PC-9 (cell line): ENCODE data around the gene RAPSN. TPM values are rescaled to one million over a fixed set of nuclear protein-coding genes. Genes with fewer than 3 reads are reported as not detected.
A peak's percentile ranks its signal among the peaks of the same experiment; 100 is the strongest.

Experiments used
- BruUV-seq: library from RNA; stranded (reverse); fragments of 400-500 nt; replicated peaks from 2 replicates; lab custom pipeline; 2021; lab: Mats Ljungman, UMichigan
- CTCF ChIA-PET: fragments of 300-600 bp; sonication (Branson Sonifier 250); formaldehyde crosslinking; loops from one replicate; lab custom pipeline; 2022; ENCODE audit warnings: antibody characterized with exemption; lab: Charles Lee
- POLR2A ChIA-PET: fragments of 300-600 bp; sonication (Branson Sonifier 250); formaldehyde crosslinking; loops from one replicate; lab custom pipeline; 2022; ENCODE audit warnings: antibody characterized with exemption; ENCODE audit not compliant: unreplicated experiment; lab: Charles Lee
- DNase-seq, 2 experiments: peaks; one replicate each; pipeline versions ENCODE4 v3.0.0 to v3.0.0-alpha.2; 2015 to 2022; ENCODE audit warnings: mixed read lengths in 1 of 2
- H2AFZ ChIP-seq: fragments of 200-600 bp; sonication (generic); 2 replicates; pipeline ENCODE4 v1.8.1; 2017; ENCODE audit warnings: antibody characterized with exemption
- H3F3A ChIP-seq: fragments of 200-600 bp; sonication (generic); 2 replicates; pipeline ENCODE4 v1.8.1; 2017; ENCODE audit warnings: antibody characterized with exemption, mild to moderate bottlenecking, low read depth; ENCODE audit not compliant: insufficient read depth
- H3K27ac ChIP-seq: fragments of 200-600 bp; sonication (generic); 2 replicates; pipeline ENCODE4 v1.6.1; 2016; ENCODE audit warnings: mixed run types
- H3K27me3 ChIP-seq: fragments of 200-600 bp; sonication (generic); 2 replicates; pipeline ENCODE4 v1.6.1; 2016; ENCODE audit warnings: low read depth, mixed run types; ENCODE audit not compliant: insufficient read depth
- H3K36me3 ChIP-seq: fragments of 200-600 bp; sonication (generic); 2 replicates; pipeline ENCODE4 v1.6.1; 2016; ENCODE audit warnings: low read depth, mixed run types
- H3K4me1 ChIP-seq: fragments of 200-600 bp; sonication (generic); replicated peaks from 2 replicates; pipeline ENCODE4 v1.6.1; 2016; ENCODE audit warnings: mixed run types; ENCODE audit not compliant: insufficient read depth
- H3K4me2 ChIP-seq: fragments of 200-600 bp; sonication (generic); 2 replicates; pipeline ENCODE4 v1.6.1; 2017; ENCODE audit warnings: mixed run types
- H3K4me3 ChIP-seq: fragments of 200-600 bp; sonication (generic); 2 replicates; pipeline ENCODE4 v1.6.1; 2016; ENCODE audit warnings: mixed run types
- H3K79me2 ChIP-seq: fragments of 200-600 bp; sonication (generic); 2 replicates; pipeline ENCODE4 v1.6.1; 2017; ENCODE audit warnings: low read depth, mixed run types
- H3K9me2 ChIP-seq: fragments of 200-600 bp; sonication (generic); 2 replicates; pipeline ENCODE4 v1.8.1; 2017; ENCODE audit warnings: mild to moderate bottlenecking; ENCODE audit not compliant: insufficient read depth
- H3K9me3 ChIP-seq: fragments of 200-600 bp; sonication (generic); 2 replicates; pipeline ENCODE4 v1.8.1; 2016; ENCODE audit warnings: low read depth; ENCODE audit not compliant: insufficient read depth
- H4K20me1 ChIP-seq: fragments of 200-600 bp; sonication (generic); 2 replicates; pipeline ENCODE4 v1.8.1; 2017; ENCODE audit not compliant: insufficient read depth
- EZH2 ChIP-seq: fragments of 200-600 bp; sonication (generic); IDR thresholded peaks from 2 replicates; pipeline ENCODE4 v1.8.0; 2017; ENCODE audit warnings: antibody characterized with exemption, low read depth
- intact Hi-C: fragments of 100-400 bp; cut with micrococcal nuclease; formaldehyde crosslinking; loops from one replicate; pipeline ENCODE4 v1.10.0; 2022; ENCODE audit not compliant: unreplicated experiment
- total RNA-seq: library from RNA; stranded (reverse); gene quantifications from 2 replicates; pipeline ENCODE4 v1.2.3, GENCODE V29; 2021
- TF ChIP-seq, protein P1 (sequence below): fragments of 200-600 bp; sonication (generic); conservative IDR thresholded peaks from 2 replicates; pipeline ENCODE4 v1.6.1; 2017; ENCODE audit warnings: mixed run types, antibody characterized with exemption, mild to moderate bottlenecking, moderate library complexity

Gene RAPSN
- total RNA-seq, 1 experiment from 2014 or later = 7.3 TPM

DNA sequence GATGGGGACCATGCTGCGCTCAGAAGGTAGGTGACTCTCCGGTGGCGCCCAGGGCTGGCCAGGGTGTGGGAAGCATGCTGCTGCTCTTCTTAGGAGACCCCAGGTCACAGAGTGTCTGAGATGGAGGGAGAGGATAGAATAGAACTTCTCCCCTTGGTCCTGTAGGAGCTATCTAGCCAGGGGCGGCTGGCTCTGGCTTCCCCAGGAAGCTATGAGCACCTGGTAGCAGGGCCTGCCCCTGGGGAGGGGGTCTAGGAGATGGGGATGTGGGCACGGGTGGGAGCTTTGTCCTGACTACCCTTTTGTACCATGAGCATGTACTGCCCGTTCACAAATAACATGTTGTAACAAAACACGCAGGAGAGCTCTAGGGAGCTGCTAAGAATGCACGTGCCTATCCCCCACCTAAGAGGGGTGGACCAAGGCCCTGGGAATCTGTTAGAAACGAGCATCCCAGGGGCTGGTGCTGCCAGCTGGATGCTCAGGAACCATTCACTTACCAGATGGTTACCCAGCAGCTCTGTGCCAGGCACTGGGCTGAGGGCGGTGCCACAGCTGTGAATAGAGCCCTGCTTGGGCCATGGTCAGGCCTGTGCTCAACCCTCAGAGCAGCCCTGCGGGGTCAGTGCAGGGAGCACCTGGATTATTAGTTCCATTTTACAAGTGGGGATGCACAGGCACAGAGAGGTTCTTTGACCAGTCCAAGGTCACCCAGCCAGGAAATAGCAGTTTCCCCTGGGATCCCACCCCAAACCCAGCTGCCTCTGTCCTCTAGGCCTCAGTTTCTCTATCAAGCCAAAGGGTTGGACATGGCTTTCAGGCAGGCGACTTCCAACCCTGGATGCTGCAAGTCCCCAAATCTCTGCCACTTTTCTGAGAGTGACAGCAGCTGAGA is 38.3 kb downstream of the RAPSN start:
- Histone ChIP-seq H3K36me3 (no peaks in the 10 kb centered on the region), H3K4me2 (peak overlapping the region; percentile 94)

DNA sequence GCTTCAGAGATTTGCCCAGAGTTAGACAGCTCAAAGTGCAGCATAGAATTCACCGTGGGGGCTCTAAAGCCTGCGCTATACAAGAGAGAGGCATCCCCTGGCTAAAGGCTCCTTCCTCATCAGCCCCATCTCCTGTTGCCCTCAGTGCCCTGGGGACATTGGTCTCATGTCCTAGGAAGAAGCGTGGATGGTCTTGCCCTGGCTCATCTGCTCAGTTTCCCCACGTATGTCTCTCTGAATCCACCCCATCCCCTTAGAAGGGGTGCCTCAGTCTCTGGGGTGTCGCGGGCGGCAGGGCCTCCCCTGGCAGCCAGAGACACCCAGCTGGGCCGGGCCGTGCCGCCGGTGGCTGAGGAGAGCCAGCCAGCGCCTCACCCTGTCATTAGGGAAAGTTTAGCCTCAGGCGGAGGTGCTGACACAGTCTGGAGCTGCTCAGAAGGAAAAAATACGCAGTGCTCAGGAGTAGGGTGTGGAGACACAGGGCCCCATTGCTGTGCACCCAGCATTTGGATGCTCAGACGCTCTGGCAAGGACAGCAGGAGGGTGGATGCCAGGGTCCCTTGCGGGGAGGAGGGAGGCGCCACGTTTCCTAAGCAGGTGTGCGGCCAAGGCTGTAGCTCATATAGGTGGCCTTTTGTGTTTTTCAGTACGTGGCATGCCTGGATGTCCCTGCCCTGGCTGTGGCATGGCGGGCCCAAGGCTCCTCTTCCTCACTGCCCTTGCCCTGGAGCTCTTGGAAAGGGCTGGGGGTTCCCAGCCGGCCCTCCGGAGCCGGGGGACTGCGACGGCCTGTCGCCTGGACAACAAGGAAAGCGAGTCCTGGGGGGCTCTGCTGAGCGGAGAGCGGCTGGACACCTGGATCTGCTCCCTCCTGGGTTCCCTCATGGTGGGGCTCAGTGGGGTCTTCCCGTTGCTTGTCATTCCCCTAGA is 39.2 kb downstream of the RAPSN start:
- H3K9me2 ChIP-seq = no peaks in the 10 kb centered on the region
- TF ChIP-seq, protein P1, sequence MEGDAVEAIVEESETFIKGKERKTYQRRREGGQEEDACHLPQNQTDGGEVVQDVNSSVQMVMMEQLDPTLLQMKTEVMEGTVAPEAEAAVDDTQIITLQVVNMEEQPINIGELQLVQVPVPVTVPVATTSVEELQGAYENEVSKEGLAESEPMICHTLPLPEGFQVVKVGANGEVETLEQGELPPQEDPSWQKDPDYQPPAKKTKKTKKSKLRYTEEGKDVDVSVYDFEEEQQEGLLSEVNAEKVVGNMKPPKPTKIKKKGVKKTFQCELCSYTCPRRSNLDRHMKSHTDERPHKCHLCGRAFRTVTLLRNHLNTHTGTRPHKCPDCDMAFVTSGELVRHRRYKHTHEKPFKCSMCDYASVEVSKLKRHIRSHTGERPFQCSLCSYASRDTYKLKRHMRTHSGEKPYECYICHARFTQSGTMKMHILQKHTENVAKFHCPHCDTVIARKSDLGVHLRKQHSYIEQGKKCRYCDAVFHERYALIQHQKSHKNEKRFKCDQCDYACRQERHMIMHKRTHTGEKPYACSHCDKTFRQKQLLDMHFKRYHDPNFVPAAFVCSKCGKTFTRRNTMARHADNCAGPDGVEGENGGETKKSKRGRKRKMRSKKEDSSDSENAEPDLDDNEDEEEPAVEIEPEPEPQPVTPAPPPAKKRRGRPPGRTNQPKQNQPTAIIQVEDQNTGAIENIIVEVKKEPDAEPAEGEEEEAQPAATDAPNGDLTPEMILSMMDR = no peak
- no peak for TF ChIP-seq EZH2
- DNase-seq = peak; percentile 61 to 65
- no peaks in the 10 kb centered on the region for H3K36me3 ChIP-seq
- no peaks in the 10 kb centered on the region for H3K79me2 ChIP-seq
- intact Hi-C loops = loop anchor here (2.0 to 5.0 kb wide), 3 partner anchors 152 to 233 kb away; partner anchors contain the start of genes ARFGAP2, NR1H3 and PTPMT1
- H3K4me2 ChIP-seq = peak overlapping the region; percentile 94
- CTCF ChIA-PET = no interaction called here
- peak overlapping the region; percentile 79 for H3K27ac ChIP-seq
- peaks cover 28% of the 10 kb centered on the region for H3K4me1 ChIP-seq
- H3K9me3 ChIP-seq = no peaks in the 10 kb centered on the region
- H4K20me1 ChIP-seq = no peaks in the 10 kb centered on the region; the same call in 1 of the 2 replicates
- H3K27me3 ChIP-seq = no peaks in the 10 kb centered on the region
- POLR2A ChIA-PET = interaction anchor here (0.7 kb wide), 1 partner anchor 142 kb away, joined by 3 read pairs; no protein-coding TSS in a partner anchor
- no TSS peak for BruUV-seq
- H3F3A ChIP-seq = peaks cover 41% of the 10 kb centered on the region
- H2AFZ ChIP-seq = 0 out of 2 replicates have a peak overlapping the region, but pooled peaks have one; percentile 93
- peak overlapping the region; percentile 90 for H3K4me3 ChIP-seq

More for the DNA sequence above, 38.3 kb downstream of the RAPSN start:
- intact Hi-C loops = no loop called here
- ChIA-PET POLR2A (no interaction called here), CTCF (interaction anchor here (0.6 kb wide), 1 partner anchor 113 kb away, joined by 3 read pairs; no protein-coding TSS in a partner anchor)
- no peaks in the 10 kb centered on the region for H3K79me2 ChIP-seq
- H2AFZ ChIP-seq = no peak overlapping the region
- no peaks in the 10 kb centered on the region for H3K9me2 ChIP-seq
- H3K4me1 ChIP-seq = peaks cover 29% of the 10 kb centered on the region
- peaks cover 47% of the 10 kb centered on the region for H3F3A ChIP-seq
- no peak overlapping the region for H3K4me3 ChIP-seq
- H3K27me3 ChIP-seq = no peaks in the 10 kb centered on the region
- H3K27ac ChIP-seq = no peak overlapping the region
- DNase-seq = peak in 1 of 2 experiments; percentile 33
- no peaks in the 10 kb centered on the region; the same call in none of the 2 replicates for H4K20me1 ChIP-seq
- TF ChIP-seq, protein P1 = no peak
- TF ChIP-seq EZH2 = no peak
- BruUV-seq = no TSS peak
- H3K9me3 ChIP-seq = no peaks in the 10 kb centered on the region
